HG03460 (cell line): ENCODE data around the gene CSH2.
"Not testable (repeated sequence)": the region's sequence is repeated elsewhere in the genome, so short reads cannot be mapped to it uniquely, and the experiment has no call there.

Experiments
- ATAC-seq: cut with Tn5 transposase; IDR thresholded peaks from one replicate; pipeline ENCODE4 v1.9.1; 2021; ENCODE audit not compliant: unreplicated experiment

CSH2 gene

GRCh38 chr17:63873577-63873976, at the start of gene CSH2:
TSS of gene CSH2 (minus strand) at chr17:63873677. CDS start at chr17:63873614, 63 bp downstream.
- not testable (repeated sequence) for ATAC-seq

DNA sequence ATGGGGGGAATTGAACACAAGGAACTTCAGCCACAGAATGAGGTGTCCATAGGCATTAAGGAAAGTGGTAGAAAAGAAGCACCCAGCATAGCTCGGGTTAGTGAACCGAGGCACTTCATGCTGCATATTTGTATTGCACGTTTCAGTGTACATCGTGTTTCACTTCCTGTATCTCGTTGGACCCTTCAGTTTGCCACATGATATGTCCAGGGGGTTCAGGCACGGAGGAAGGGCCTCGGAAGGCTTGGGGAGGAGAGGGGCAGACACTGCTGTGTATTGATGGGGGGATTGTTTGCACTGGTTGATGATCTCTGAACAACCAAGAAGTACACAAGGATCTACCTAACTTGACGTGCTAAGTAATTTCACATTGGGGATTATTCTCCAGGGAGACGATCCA, 48.9 kb upstream of the CSH2 start:
- ATAC-seq, result peak; percentile 37

GRCh38 chr17:63920779-63921178, 47.3 kb upstream of the CSH2 start:
- not testable (repeated sequence) for ATAC-seq

GRCh38 chr17:63920050-63920449, 46.6 kb upstream of the CSH2 start:
- ATAC-seq, result not testable (repeated sequence)

DNA sequence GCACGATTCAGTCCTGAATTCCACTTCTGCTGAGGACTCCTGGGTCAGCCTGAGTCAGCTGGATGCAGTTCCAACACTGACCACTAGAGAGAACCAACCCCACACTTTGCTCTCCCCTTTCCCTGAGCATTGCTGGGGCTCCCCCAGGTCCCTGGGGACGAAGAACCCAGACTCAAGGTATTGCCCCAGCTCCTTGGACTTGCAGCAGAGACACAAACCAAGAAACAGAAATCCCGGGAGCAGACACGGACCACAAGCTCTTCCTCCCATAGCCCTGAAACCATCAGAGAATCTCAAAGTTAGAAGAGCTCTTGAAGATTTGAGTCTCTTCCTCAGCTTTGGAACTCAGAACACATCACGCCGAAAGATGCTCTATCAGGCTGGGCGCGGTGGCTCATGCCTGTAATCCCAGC, 45.8 kb upstream of the CSH2 start:
- peak; percentile 45 for ATAC-seq

- not testable (repeated sequence) for ATAC-seq
These were observed 45.4 kb upstream of the CSH2 start, which contains the start of gene GH1 for GRCh38 chr17:63918789-63919305. TSS of gene GH1 (minus strand) at chr17:63918839. CDS start at chr17:63918776, 63 bp downstream.

DNA sequence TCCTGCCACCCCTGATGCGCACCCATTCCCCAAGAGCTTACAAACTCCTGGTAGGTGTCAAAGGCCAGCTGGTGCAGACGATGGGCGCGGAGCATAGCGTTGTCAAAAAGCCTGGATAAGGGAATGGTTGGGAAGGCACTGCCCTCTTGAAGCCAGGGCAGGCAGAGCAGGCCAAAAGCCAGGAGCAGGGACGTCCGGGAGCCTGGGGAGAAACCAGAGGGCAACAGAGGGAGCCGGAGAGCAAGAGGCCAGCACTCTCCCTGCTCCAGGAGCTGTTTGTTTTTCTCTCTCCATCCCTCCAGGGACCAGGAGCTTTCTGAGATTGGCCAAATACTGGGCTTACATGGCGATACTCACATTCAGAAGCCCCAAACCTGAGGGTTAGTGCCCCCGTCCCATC, 44.8 kb upstream of the CSH2 start:
- no peak for ATAC-seq

DNA sequence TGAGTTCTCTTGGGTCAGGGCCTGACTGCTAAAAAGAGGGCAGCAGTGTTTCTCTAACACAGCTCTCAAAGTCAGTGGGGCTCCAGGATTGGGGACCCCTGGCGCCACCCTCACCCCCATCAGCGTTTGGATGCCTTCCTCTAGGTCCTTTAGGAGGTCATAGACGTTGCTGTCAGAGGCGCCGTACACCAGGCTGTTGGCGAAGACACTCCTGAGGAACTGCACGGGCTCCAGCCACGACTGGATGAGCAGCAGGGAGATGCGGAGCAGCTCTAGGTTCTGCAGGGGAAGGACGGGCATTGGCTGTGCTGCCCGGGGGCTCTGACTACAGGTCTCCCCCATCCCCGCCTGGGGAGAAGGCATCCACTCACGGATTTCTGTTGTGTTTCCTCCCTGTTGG, 44.2 kb upstream of the CSH2 start:
- no peak for ATAC-seq

- not testable (repeated sequence) for ATAC-seq
These were observed 43.7 kb upstream of the CSH2 start for GRCh38 chr17:63917206-63917605.

- no peak for ATAC-seq
These were observed 43.2 kb upstream of the CSH2 start for GRCh38 chr17:63916566-63917185.

GRCh38 chr17:63915753-63916152, 42.3 kb upstream of the CSH2 start:
- not testable (repeated sequence) for ATAC-seq

DNA sequence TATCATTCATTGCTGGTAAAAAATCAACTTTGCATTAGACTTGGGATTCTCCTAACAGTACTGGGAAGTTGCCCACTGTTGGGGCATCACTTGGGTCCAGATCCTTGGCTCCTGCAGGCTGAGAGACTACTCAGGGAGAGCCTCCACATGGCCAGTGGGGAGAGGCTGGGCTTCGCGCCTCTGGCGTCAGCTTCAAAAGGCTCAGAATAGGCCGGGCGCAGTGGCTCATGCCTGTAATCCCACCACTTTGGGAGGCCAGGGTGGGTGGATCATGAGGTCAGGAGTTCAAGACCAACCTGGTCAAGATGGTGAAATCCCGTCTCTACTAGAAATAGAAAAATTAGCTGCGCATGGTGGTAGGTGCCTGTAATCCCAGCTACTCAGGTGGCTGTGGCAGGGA, 41.0 kb upstream of the CSH2 start:
- no peak for ATAC-seq

- no peak for ATAC-seq
These were observed 38.2 kb upstream of the CSH2 start for GRCh38 chr17:63911657-63912100.

DNA sequence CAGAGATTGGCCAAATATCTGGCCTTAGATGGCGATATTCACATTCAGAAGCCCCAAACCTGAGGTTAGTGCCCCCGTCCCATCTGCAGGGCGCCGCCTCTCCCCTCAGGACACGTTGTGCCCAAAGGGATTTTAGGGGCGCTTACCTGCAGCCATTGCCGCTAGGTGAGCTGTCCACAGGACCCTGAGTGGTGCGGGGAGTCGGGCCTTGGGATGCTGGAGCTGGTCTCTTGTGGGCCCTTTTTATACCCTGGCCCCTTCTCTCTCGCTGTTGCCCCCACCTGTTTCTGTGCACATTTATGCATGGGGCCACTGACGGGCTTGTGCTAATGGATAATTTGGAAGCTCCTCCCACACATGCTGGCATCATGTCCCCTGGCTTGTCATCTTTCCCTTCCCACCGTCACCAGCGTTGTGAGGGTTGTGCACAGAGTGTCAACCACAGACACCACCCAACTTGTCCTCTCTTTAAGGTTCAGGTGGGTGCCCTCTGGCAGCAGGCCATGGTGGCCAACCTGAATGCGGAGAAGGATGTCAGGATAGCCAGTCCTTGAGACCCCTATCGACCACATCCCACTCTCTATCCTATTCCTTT, 37.7 kb upstream of the CSH2 start, which contains the start of gene CSHL1:
CSHL1 (minus strand) TSS at position 218 of the 595 bp plus-strand sequence; CDS start at position 156, 62 bp downstream.
- ATAC-seq, result no peak

- no peak for ATAC-seq
These were observed 36.6 kb upstream of the CSH2 start for GRCh38 chr17:63910096-63910495.

DNA sequence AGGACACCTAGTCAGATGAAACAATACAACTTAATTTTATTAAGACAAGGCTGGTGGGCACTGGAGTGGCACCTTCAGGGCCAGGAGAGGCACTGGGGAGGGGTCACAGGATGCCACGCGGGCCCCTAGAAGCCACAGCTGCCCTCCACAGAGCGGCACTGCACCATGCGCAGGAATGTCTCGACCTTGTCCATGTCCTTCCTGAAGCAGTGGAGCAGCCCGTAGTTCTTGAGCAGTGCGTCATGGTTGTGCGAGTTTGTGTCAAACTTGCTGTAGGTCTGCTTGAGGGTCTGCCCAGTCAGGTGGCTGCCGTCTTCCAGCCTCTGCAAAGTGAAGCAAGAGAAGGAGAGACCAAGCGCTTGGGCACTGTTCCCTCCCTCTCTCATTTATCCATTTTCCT, 36.1 kb upstream of the CSH2 start:
- not testable (repeated sequence) for ATAC-seq

DNA sequence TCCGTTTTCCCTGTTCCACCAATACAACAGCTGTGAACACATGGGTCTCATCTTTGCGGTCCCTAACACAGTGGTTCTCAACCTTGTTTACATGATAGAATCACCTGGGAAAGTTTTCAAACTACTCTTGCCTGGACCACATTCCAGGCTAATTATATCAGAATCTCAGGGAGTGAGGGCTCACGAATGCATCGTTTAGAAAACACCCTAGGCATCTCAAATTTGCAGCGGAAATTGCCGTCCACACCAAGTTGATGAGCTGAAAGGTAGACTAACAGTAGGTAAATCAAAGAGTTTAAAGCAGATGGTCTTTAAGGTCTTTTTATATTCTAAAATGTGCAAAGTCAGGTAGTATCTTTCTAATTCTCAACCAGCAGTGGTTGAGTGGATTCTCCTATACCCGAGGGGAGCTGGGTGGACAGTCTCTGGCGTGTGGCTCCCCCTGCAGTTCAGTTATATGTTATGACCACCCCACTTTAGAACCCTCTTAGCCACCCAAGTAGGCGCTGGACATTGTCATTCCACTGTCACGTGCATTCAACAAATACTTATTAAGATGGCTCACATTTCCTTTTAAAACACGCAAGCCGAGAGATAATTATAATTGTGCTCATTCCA, 33.8 kb upstream of the CSH2 start:
- ATAC-seq, result not testable (repeated sequence)

DNA sequence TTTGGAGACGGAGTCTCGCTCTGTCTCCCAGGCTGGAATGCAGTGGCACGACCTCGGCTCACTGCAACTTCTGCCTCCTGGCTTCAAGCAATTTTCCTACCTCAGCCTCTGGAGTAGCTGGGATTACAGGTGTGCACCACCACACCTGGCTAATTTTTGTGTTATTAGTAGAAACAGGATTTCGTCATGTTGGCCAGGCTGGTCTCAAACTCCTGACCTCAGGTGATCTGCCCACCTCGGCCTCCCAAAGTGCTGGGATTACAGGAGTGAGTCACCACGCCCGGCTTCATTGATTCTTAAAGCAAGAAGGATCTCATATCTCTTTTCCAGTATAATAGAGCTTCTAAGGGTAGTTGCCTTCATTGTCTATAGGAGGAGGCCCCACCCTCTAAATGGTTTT, 31.3 kb upstream of the CSH2 start:
- not testable (repeated sequence) for ATAC-seq

GRCh38 chr17:63903787-63904201, 30.3 kb upstream of the CSH2 start:
- ATAC-seq, result not testable (repeated sequence)

GRCh38 chr17:63901971-63902370, 28.5 kb upstream of the CSH2 start:
- not testable (repeated sequence) for ATAC-seq

- ATAC-seq, result not testable (repeated sequence)
These were observed 25.7 kb upstream of the CSH2 start for GRCh38 chr17:63898899-63899798.
